ENCODE data around the gene C10orf53.
A peak's percentile ranks its signal among the peaks of the same experiment; 100 is the strongest.

The C10orf53 gene

GRCh38 chr10:49740346-49741107, 61.1 kb downstream of the C10orf53 start:
- TF ChIP-seq FOXA1 (IDR thresholded peaks at IDR 0.05), result no peak
- TF ChIP-seq SUZ12 (IDR thresholded peaks at IDR 0.05), result no peak
- no peak for TF ChIP-seq BHLHE40 (IDR thresholded peaks at IDR 0.05; ENCODE audit: borderline replicate concordance)
- no peak for TF ChIP-seq FOXM1 (IDR thresholded peaks at IDR 0.05; ENCODE audit: borderline replicate concordance)
- no peak for TF ChIP-seq SP1 (IDR thresholded peaks at IDR 0.05)
- no peak for TF ChIP-seq L3MBTL2 (conservative IDR thresholded peaks at IDR 0.05)
- no peak for TF ChIP-seq PKNOX1 (IDR thresholded peaks at IDR 0.05)
- TF ChIP-seq FOXK2 (IDR thresholded peaks at IDR 0.05), result no peak
- TF ChIP-seq ELF4 (IDR thresholded peaks at IDR 0.05), result no peak
- TF ChIP-seq LEF1 (IDR thresholded peaks at IDR 0.05; ENCODE audit: borderline replicate concordance), result no peak
- no peak for TF ChIP-seq NFRKB (IDR thresholded peaks at IDR 0.05)
- no peak for TF ChIP-seq TARDBP (IDR thresholded peaks at IDR 0.05)
- TF ChIP-seq ARNT (IDR thresholded peaks at IDR 0.05), result no peak
- no peak for TF ChIP-seq CTBP1 (IDR thresholded peaks at IDR 0.05; ENCODE audit: borderline replicate concordance)
- TF ChIP-seq ZNF384 (IDR thresholded peaks at IDR 0.05), result no peak
- CTCF ChIA-PET, result no interaction called here
- POLR2A ChIA-PET, result no interaction called here
- DNase-seq (ENCODE audit: extremely low spot score), result no peak

GRCh38 chr10:49741108-49741995, 61.9 kb downstream of the C10orf53 start:
- TF ChIP-seq TARDBP (IDR thresholded peaks at IDR 0.05) (peak; percentile 85; the same call in 1 of the 2 replicates), SP1 (IDR thresholded peaks at IDR 0.05) (no peak)
- CTCF ChIA-PET, result no interaction called here
- DNase-seq (ENCODE audit: extremely low spot score), result no peak
- POLR2A ChIA-PET, result no interaction called here

GRCh38 chr10:49742683-49743463, 63.4 kb downstream of the C10orf53 start:
- TF ChIP-seq FOXM1 (IDR thresholded peaks at IDR 0.05; ENCODE audit: borderline replicate concordance), result no peak
- TF ChIP-seq L3MBTL2 (conservative IDR thresholded peaks at IDR 0.05), result no peak
- no peak for TF ChIP-seq TARDBP (IDR thresholded peaks at IDR 0.05)
- no peak for TF ChIP-seq SP1 (IDR thresholded peaks at IDR 0.05)
- no peak for TF ChIP-seq ZNF384 (IDR thresholded peaks at IDR 0.05)
- TF ChIP-seq FOXK2 (IDR thresholded peaks at IDR 0.05), result no peak
- no peak for TF ChIP-seq SUZ12 (IDR thresholded peaks at IDR 0.05)
- no peak for TF ChIP-seq BHLHE40 (IDR thresholded peaks at IDR 0.05; ENCODE audit: borderline replicate concordance)
- no peak for TF ChIP-seq PKNOX1 (IDR thresholded peaks at IDR 0.05)
- no peak for TF ChIP-seq ELF4 (IDR thresholded peaks at IDR 0.05)
- TF ChIP-seq NFRKB (IDR thresholded peaks at IDR 0.05), result no peak
- no peak for TF ChIP-seq HDGF (IDR thresholded peaks at IDR 0.05; ENCODE audit: borderline replicate concordance)
- TF ChIP-seq CTBP1 (IDR thresholded peaks at IDR 0.05; ENCODE audit: borderline replicate concordance), result no peak
- no peak for TF ChIP-seq ARNT (IDR thresholded peaks at IDR 0.05)
- no peak for TF ChIP-seq FOXA1 (IDR thresholded peaks at IDR 0.05)
- TF ChIP-seq LEF1 (IDR thresholded peaks at IDR 0.05; ENCODE audit: borderline replicate concordance), result no peak
- DNase-seq (ENCODE audit: extremely low spot score), result no peak
- ChIA-PET CTCF (no interaction called here), POLR2A (no interaction called here)

- ChIA-PET CTCF (no interaction called here), POLR2A (no interaction called here)
- DNase-seq (ENCODE audit: extremely low spot score), result no peak
- TF ChIP-seq CTBP1 (IDR thresholded peaks at IDR 0.05; ENCODE audit: borderline replicate concordance), result no peak
- TF ChIP-seq L3MBTL2 (conservative IDR thresholded peaks at IDR 0.05), result no peak
- TF ChIP-seq ZNF384 (IDR thresholded peaks at IDR 0.05), result no peak
- no peak for TF ChIP-seq BHLHE40 (IDR thresholded peaks at IDR 0.05; ENCODE audit: borderline replicate concordance)
- TF ChIP-seq HDGF (IDR thresholded peaks at IDR 0.05; ENCODE audit: borderline replicate concordance), result no peak
- TF ChIP-seq LEF1 (IDR thresholded peaks at IDR 0.05; ENCODE audit: borderline replicate concordance), result no peak
- no peak for TF ChIP-seq PKNOX1 (IDR thresholded peaks at IDR 0.05)
- TF ChIP-seq ELF4 (IDR thresholded peaks at IDR 0.05), result no peak
- TF ChIP-seq FOXA1 (IDR thresholded peaks at IDR 0.05), result no peak
- TF ChIP-seq FOXM1 (IDR thresholded peaks at IDR 0.05; ENCODE audit: borderline replicate concordance), result no peak
- TF ChIP-seq ARNT (IDR thresholded peaks at IDR 0.05), result no peak
- no peak for TF ChIP-seq TARDBP (IDR thresholded peaks at IDR 0.05)
- no peak for TF ChIP-seq SP1 (IDR thresholded peaks at IDR 0.05)
- no peak for TF ChIP-seq FOXK2 (IDR thresholded peaks at IDR 0.05)
- TF ChIP-seq NFRKB (IDR thresholded peaks at IDR 0.05), result no peak
- TF ChIP-seq SUZ12 (IDR thresholded peaks at IDR 0.05), result no peak
Observed at GRCh38 chr10:49743464-49744075, 64.1 kb downstream of the C10orf53 start.

Measured in HEK293T (cell line).